Liver (tissue), 9 donors: ENCODE data around the gene NOC4L. TPM values are rescaled to one million over a fixed set of nuclear protein-coding genes. Genes with fewer than 3 reads are reported as not detected.

Experiments
- DNase-seq: peaks from one replicate; pipeline ENCODE4 v3.0.0-alpha.2; 2017; ENCODE audit warnings: low spot score
- H3K27ac ChIP-seq, 2 donors: one replicate each; pipeline ENCODE4 v1.7.0; 2013; ENCODE audit warnings: inconsistent platforms in 2 of 2, low read length in 2 of 2, control low read depth in 1 of 2, low read depth in 1 of 2, mild to moderate bottlenecking in 1 of 2
- H3K27me3 ChIP-seq, 4 donors: one replicate each; pipeline versions ENCODE4 v1.6.1 to v1.7.0; 2013; ENCODE audit warnings: low read length in 3 of 4, inconsistent platforms in 1 of 4, mild to moderate bottlenecking in 1 of 4, moderate library complexity in 1 of 4; ENCODE audit not compliant: control insufficient read depth in 4 of 4, insufficient read depth in 4 of 4
- H3K36me3 ChIP-seq, 4 donors: one replicate each; pipeline versions ENCODE4 v1.6.1 to v1.7.0; 2013; ENCODE audit warnings: low read length in 3 of 4, mild to moderate bottlenecking in 3 of 4, low read depth in 1 of 4, moderate library complexity in 1 of 4; ENCODE audit not compliant: control insufficient read depth in 4 of 4, insufficient read depth in 3 of 4
- H3K4me1 ChIP-seq, 4 donors: one replicate each; pipeline versions ENCODE4 v1.6.1 to v1.7.0; 2013; ENCODE audit warnings: low read length in 3 of 4, mild to moderate bottlenecking in 3 of 4, moderate library complexity in 1 of 4; ENCODE audit not compliant: control insufficient read depth in 4 of 4, insufficient read depth in 4 of 4
- H3K4me3 ChIP-seq, 3 donors: one replicate each; pipeline versions ENCODE4 v1.6.1 to v1.7.0; 2013; ENCODE audit warnings: low read length in 3 of 3, control low read depth in 1 of 3, low read depth in 1 of 3, mild to moderate bottlenecking in 1 of 3
- H3K9ac ChIP-seq, 2 donors: one replicate each; pipeline ENCODE4 v1.7.0; 2013; ENCODE audit warnings: low read length in 2 of 2, mild to moderate bottlenecking in 2 of 2, moderate library complexity in 2 of 2, control low read depth in 1 of 2, low read depth in 1 of 2
- H3K9me3 ChIP-seq, 4 donors: one replicate each; pipeline versions ENCODE4 v1.6.1 to v1.7.0; 2013; ENCODE audit warnings: low read length in 3 of 4; ENCODE audit not compliant: control insufficient read depth in 4 of 4
- ATF3 ChIP-seq: IDR thresholded peaks from 2 replicates; pipeline ENCODE4 v1.6.1; 2016; ENCODE audit warnings: antibody characterized with exemption
- CTCF ChIP-seq: fragments of 150-350 bp; IDR thresholded peaks from 2 replicates; pipeline ENCODE4 v1.5.1; 2017; ENCODE audit warnings: improper control_type of control experiment, low read depth, low read length; ENCODE audit not compliant: missing input control
- EGR1 ChIP-seq, 2 donors: IDR thresholded peaks; 2 replicates each; pipeline ENCODE4 v1.6.1; 2016 to 2018; ENCODE audit warnings: antibody characterized with exemption in 2 of 2, low read depth in 2 of 2
- FOXA1 ChIP-seq: IDR thresholded peaks from 2 replicates; pipeline ENCODE4 v1.6.1; 2016; ENCODE audit warnings: antibody characterized with exemption
- FOXA2 ChIP-seq: IDR thresholded peaks from 2 replicates; pipeline ENCODE4 v1.6.1; 2016; ENCODE audit warnings: antibody characterized with exemption
- GABPA ChIP-seq, 2 donors: IDR thresholded peaks in 1 of 2; conservative IDR thresholded peaks in 1 of 2; 2 replicates each; pipeline ENCODE4 v1.6.1; 2016; ENCODE audit warnings: antibody characterized with exemption in 2 of 2, mild to moderate bottlenecking in 1 of 2, moderate library complexity in 1 of 2
- HNF4A ChIP-seq, 2 donors: conservative IDR thresholded peaks; 2 replicates each; pipeline ENCODE4 v1.6.1; 2016; ENCODE audit warnings: antibody characterized with exemption in 2 of 2, mild to moderate bottlenecking in 2 of 2
- HNF4G ChIP-seq: IDR thresholded peaks from 2 replicates; pipeline ENCODE4 v1.6.1; 2016; ENCODE audit warnings: antibody characterized with exemption
- JUND ChIP-seq, 2 donors: IDR thresholded peaks; 2 replicates each; pipeline ENCODE4 v1.6.1; 2016; ENCODE audit warnings: antibody characterized with exemption in 2 of 2
- MAX ChIP-seq: IDR thresholded peaks from 2 replicates; pipeline ENCODE4 v1.6.1; 2016; ENCODE audit warnings: antibody characterized with exemption
- NR2F2 ChIP-seq: IDR thresholded peaks from 2 replicates; pipeline ENCODE4 v1.6.1; 2016; ENCODE audit warnings: antibody characterized with exemption
- RAD21 ChIP-seq, 2 donors: IDR thresholded peaks; 2 replicates each; pipeline ENCODE4 v1.6.1; 2016; ENCODE audit warnings: antibody characterized with exemption in 2 of 2, mild to moderate bottlenecking in 2 of 2
- REST ChIP-seq: IDR thresholded peaks from 2 replicates; pipeline ENCODE4 v1.6.1; 2016; ENCODE audit warnings: antibody characterized with exemption, mild to moderate bottlenecking
- RXRA ChIP-seq, 2 donors: IDR thresholded peaks; 2 replicates each; pipeline ENCODE4 v1.6.1; 2017 to 2018; ENCODE audit warnings: antibody characterized with exemption in 2 of 2, mild to moderate bottlenecking in 1 of 2
- SP1 ChIP-seq: IDR thresholded peaks from 2 replicates; pipeline ENCODE4 v1.6.1; 2018; ENCODE audit warnings: antibody characterized with exemption, mild to moderate bottlenecking
- TAF1 ChIP-seq: conservative IDR thresholded peaks from 2 replicates; pipeline ENCODE4 v1.6.1; 2016; ENCODE audit warnings: antibody characterized with exemption, mild to moderate bottlenecking
- YY1 ChIP-seq: IDR thresholded peaks from 2 replicates; pipeline ENCODE4 v1.6.1; 2016; ENCODE audit warnings: antibody characterized with exemption, mild to moderate bottlenecking
- ZBTB33 ChIP-seq: IDR thresholded peaks from 2 replicates; pipeline ENCODE4 v1.6.1; 2016; ENCODE audit warnings: antibody characterized with exemption
- WGBS: extraction: QIAGEN DNeasy Blood & Tissue Kit; methylation state at CpG from one replicate; pipeline ENCODE4 v1.1.7; 2013; 5-methylcytosine and 5-hydroxymethylcytosine counted together
- polyA plus RNA-seq, 2 donors: library from polyadenylated mRNA; stranded (reverse) in 1 of 2; unstranded in 1 of 2; fragments of 200-250 nt in 1 of 2; fragments of >200 nt in 1 of 2; fragmentation: Nextera tagmentation in 1 of 2; extraction: Ambion mirVana in 1 of 2; gene quantifications; one replicate each; pipeline versions ENCODE4 v1.2.1 to v1.2.3, GENCODE V29; 2013 to 2015
- total RNA-seq, 2 donors: library from RNA; depleted of rRNA; stranded (reverse); fragments of >200 nt; gene quantifications; one replicate each; pipeline ENCODE4 v1.2.3, GENCODE V29; 2014
- donor health status: healthy.
- donor health status: healthy.
- donor health status: healthy.
- donor health status: healthy.
- donor health status: healthy.

Gene NOC4L
- total and polyA plus RNA-seq, 4 donors = 6.4 to 11.6 (median 8.4) TPM

GRCh38 chr12:132176920-132177551 lies 32.8 kb downstream of the NOC4L start:
- Histone ChIP-seq H3K9ac (no peak overlapping the region), H3K4me1 (no peaks in the 10 kb centered on the region), H3K27ac (no peak overlapping the region), H3K4me3 (no peak overlapping the region), H3K9me3 (no peaks in the 10 kb centered on the region), H3K27me3 (peaks cover 0 to 6% (median 3%) of the 10 kb centered on the region in 4 donors), H3K36me3 (no peaks in the 10 kb centered on the region)
- no peak for TF ChIP-seq GABPA (IDR thresholded peaks at IDR 0.05 in 1 of 2, conservative IDR thresholded peaks at IDR 0.05 in 1 of 2)
- TF ChIP-seq FOXA1 = no peak
- no peak for TF ChIP-seq HNF4G
- TF ChIP-seq FOXA2 = no peak
- TF ChIP-seq EGR1 (IDR thresholded peaks at IDR 0.05; ENCODE audit: low read depth in 2 of 2) = no peak
- TF ChIP-seq ZBTB33 = no peak
- TF ChIP-seq ATF3 = no peak
- no peak for TF ChIP-seq NR2F2
- TF ChIP-seq REST = no peak
- no peak for TF ChIP-seq HNF4A (conservative IDR thresholded peaks at IDR 0.05)
- TF ChIP-seq RXRA (IDR thresholded peaks at IDR 0.05) = no peak
- no peak for TF ChIP-seq JUND (IDR thresholded peaks at IDR 0.05)
- TF ChIP-seq SP1 = no peak
- TF ChIP-seq YY1 = no peak
- TF ChIP-seq TAF1 = no peak
- TF ChIP-seq MAX = no peak
- no peak for TF ChIP-seq RAD21 (IDR thresholded peaks at IDR 0.05)
- no peak for TF ChIP-seq CTCF
- WGBS = 73% methylated on average over 25 of the region's 25 CpGs
- DNase-seq = no peak
